Stimulated activated CD8-positive, alpha-beta memory T cell treated with anti-CD3 and anti-CD28 coated beads, Interleukin-2, amount 100 ng/mL, for 1 hour (primary cell): ENCODE results near the gene ATP2B2.
"Not testable (repeated sequence)": the region's sequence is repeated elsewhere in the genome, so short reads cannot be mapped to it uniquely, and the experiment has no call there.

Source experiments
- DNase-seq, 2 donors: peaks; one replicate each; pipeline ENCODE4 v3.0.0-alpha.2; 2020; ENCODE audit warnings: low read depth in 2 of 2

ATP2B2 gene

GRCh38 chr3:10382892-10383849 is 122.2 kb downstream of the ATP2B2 start:
- DNase-seq: no peak

- DNase-seq: not testable (repeated sequence)
Observed at GRCh38 chr3:10382445-10382844, 122.9 kb downstream of the ATP2B2 start.

GRCh38 chr3:10381336-10381735 is 124.0 kb downstream of the ATP2B2 start:
- DNase-seq: no peak

GRCh38 chr3:10380906-10381305 is 124.5 kb downstream of the ATP2B2 start:
- no peak for DNase-seq

GRCh38 chr3:10379961-10380360 is 125.4 kb downstream of the ATP2B2 start:
- DNase-seq: no peak

- DNase-seq: no peak
Observed at GRCh38 chr3:10379161-10379560, 126.2 kb downstream of the ATP2B2 start.

GRCh38 chr3:10378742-10379141 is 126.6 kb downstream of the ATP2B2 start:
- DNase-seq: no peak

GRCh38 chr3:10378246-10378645 is 127.1 kb downstream of the ATP2B2 start:
- no peak for DNase-seq

GRCh38 chr3:10377148-10377725 is 128.1 kb downstream of the ATP2B2 start:
- no peak for DNase-seq

GRCh38 chr3:10376353-10376752 is 129.0 kb downstream of the ATP2B2 start:
- DNase-seq: no peak

GRCh38 chr3:10375296-10376053 is 129.9 kb downstream of the ATP2B2 start:
- DNase-seq: no peak

GRCh38 chr3:10374311-10374710 is 131.1 kb downstream of the ATP2B2 start:
- no peak for DNase-seq

- no peak for DNase-seq
Observed at GRCh38 chr3:10373686-10374261, 131.6 kb downstream of the ATP2B2 start.

- no peak for DNase-seq
Observed at GRCh38 chr3:10371789-10372188, 133.6 kb downstream of the ATP2B2 start.

- DNase-seq: no peak
Observed at GRCh38 chr3:10371167-10371566, 134.2 kb downstream of the ATP2B2 start.

- no peak for DNase-seq
Observed at GRCh38 chr3:10370429-10370828, 135.0 kb downstream of the ATP2B2 start.

- DNase-seq: no peak
Observed at GRCh38 chr3:10368512-10368911, 136.9 kb downstream of the ATP2B2 start.

GRCh38 chr3:10367506-10367905 is 137.9 kb downstream of the ATP2B2 start:
- no peak for DNase-seq

- no peak for DNase-seq
Observed at GRCh38 chr3:10366651-10367101, 138.7 kb downstream of the ATP2B2 start.

GRCh38 chr3:10365791-10366190 is 139.6 kb downstream of the ATP2B2 start:
- DNase-seq: no peak

GRCh38 chr3:10365316-10365715 is 140.1 kb downstream of the ATP2B2 start:
- no peak for DNase-seq

GRCh38 chr3:10364806-10365205 is 140.6 kb downstream of the ATP2B2 start:
- no peak for DNase-seq
